H7 (cell line): ENCODE measurements around the gene LITAFD. TPM values are rescaled to one million over a fixed set of nuclear protein-coding genes. Genes with fewer than 3 reads are reported as not detected.
"Not testable (repeated sequence)": the region's sequence is repeated elsewhere in the genome, so short reads cannot be mapped to it uniquely, and the experiment has no call there.

ENCODE experiments used
- DNase-seq: peaks from one replicate; pipeline ENCODE4 v3.0.0; 2012
- H3K27me3 ChIP-seq: 2 replicates; pipeline ENCODE4 v1.6.0; 2011; ENCODE audit warnings: mild to moderate bottlenecking, low read length; ENCODE audit not compliant: control insufficient read depth, insufficient read depth
- H3K36me3 ChIP-seq: replicated peaks from 2 replicates; pipeline ENCODE4 v1.5.1; 2011; ENCODE audit warnings: low read length; ENCODE audit not compliant: control insufficient read depth, insufficient read depth
- H3K4me3 ChIP-seq: 2 replicates; pipeline ENCODE4 v1.5.1; 2011; ENCODE audit warnings: low read depth, mild to moderate bottlenecking, control low read depth, low read length, moderate library complexity; ENCODE audit not compliant: insufficient read depth
- total RNA-seq: library from RNA; depleted of rRNA; stranded (reverse); fragments of >200 nt; shearing (Covaris generic); gene quantifications from 2 replicates; pipeline ENCODE4 v1.2.3, GENCODE V29; 2014

Gene LITAFD
- total RNA-seq, 1 experiment from 2014 or later = not detected

DNA sequence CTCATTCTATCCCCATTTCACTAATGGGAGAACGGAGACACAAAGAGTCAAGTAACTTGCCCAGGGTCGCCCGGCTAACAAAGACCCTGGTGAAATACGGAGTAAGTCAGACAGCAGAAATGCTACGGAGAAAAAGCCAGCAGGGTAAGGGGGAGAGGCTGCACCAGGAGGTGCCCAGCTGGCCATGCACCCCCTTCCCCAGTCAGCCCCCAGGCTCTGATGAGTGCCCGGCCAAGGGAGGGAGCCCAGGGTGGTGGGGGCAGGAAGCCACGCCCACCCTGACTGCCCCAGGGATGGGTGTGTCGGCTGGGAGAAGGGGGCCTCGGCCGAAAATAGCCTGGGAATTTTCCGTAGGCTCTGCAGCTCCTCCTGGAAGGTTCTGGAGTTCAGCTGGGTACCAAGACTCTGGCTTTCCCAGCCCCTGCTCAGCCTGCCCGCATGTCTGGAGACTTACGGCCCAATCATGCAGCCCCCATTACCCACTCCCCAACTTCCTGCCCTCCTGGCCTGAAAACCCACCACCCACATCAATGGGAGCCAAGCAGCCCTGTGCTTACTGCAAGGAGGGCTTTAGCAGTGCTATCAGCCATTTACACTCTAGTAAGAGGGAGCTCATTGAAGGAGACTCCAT, 17.6 kb upstream of the LITAFD start:
- DNase-seq = peak; percentile 70
- H3K36me3 ChIP-seq = peaks cover 1% of the 10 kb centered on the region
- no peak overlapping the region for H3K4me3 ChIP-seq
- no peaks in the 10 kb centered on the region for H3K27me3 ChIP-seq

DNA sequence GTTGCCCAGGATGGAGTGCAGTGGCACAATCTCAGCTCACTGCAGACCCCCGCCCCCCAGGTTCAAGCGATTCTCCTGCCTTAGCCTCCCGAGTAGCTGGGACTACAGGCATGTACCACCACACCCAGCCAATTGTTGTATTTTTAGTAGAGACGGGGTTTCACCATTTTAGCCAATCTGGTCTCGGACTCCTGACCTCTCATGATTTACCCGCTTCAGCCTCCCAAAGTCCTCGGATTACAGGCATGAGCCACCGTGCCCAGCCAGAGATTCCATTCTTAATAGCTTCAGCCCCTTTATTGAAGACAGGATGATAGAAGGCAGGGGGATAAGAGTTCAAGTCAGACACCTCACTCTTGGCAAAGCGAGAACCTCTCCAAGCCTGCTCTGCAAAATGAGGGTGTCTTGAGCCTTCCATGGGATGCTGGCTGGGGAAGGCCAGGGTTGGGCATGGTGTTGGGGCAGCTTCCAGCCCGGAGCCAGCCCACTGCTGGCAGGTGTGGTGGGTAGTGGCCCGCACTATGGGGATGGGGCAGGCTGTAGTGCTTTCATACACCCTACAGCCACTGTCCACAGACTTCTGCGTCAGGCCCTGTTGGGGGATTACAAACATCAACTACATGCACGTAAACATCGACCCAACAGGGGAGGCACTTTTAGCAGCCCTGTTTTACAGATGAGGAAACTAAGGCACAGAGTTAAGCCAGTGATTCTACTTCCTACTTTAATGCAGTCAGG, 16.8 kb upstream of the LITAFD start:
- peaks cover 1% of the 10 kb centered on the region for H3K36me3 ChIP-seq
- no peaks in the 10 kb centered on the region for H3K27me3 ChIP-seq
- H3K4me3 ChIP-seq = no peak overlapping the region
- DNase-seq = no peak

DNA sequence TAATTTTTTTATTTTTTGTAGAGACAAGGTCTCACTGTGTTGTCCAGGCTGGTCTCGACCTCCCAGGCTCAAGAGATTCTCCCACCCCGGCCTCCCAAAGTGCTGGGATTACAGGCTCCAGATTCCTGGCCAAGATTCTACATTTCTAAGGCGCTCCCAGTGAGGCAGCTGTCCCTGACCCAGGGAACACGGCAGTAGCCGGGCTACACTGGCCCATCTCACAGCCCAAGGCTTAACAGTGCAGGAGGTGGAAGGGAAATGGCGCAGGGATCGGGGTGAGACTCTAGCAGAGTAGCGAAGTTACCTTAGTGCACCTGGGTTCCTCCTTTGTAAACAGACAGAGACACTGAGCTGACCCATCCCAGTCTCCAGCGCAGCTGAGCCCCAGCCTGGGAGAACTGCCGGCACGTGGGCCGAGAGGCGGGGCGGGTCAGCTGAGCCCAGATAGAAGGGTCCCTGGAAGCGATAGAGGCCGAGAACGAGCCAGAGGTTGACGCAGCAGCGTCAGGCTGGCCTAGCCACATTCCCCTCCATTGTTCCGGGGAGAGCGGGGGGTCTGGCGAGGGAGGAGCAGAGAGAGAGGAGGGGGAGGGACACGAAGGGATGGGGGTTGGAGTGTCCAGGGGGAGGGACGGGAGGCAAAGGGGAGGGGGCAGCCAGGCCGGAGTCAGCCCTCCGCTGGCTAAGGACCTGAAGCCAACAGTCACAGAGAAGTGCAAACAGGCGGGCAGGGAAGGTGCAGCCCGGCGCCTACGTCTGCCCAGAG, 15.8 kb upstream of the LITAFD start:
- Histone ChIP-seq H3K27me3 (no peaks in the 10 kb centered on the region), H3K4me3 (peak overlapping the region; percentile 83), H3K36me3 (peaks cover 1% of the 10 kb centered on the region)
- DNase-seq = peak; percentile 98

DNA sequence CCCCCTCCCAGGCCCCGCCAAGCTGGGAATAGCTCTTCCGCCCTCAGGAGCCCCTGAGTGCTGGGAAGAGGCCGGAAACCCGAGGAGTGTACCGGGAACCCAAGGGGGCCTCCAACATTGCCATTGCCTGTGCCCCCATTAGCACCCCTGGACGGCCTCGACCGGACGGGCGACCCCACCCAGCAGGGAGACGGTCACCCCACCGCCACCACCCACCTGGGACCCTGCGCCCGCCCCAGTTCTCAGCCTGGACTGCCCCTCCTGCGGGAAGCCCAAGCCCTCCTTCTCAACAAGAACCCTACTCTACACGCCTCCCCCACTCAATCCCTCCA, 15.3 kb upstream of the LITAFD start:
- DNase-seq = no peak
- H3K4me3 ChIP-seq = peak overlapping the region; percentile 83

DNA sequence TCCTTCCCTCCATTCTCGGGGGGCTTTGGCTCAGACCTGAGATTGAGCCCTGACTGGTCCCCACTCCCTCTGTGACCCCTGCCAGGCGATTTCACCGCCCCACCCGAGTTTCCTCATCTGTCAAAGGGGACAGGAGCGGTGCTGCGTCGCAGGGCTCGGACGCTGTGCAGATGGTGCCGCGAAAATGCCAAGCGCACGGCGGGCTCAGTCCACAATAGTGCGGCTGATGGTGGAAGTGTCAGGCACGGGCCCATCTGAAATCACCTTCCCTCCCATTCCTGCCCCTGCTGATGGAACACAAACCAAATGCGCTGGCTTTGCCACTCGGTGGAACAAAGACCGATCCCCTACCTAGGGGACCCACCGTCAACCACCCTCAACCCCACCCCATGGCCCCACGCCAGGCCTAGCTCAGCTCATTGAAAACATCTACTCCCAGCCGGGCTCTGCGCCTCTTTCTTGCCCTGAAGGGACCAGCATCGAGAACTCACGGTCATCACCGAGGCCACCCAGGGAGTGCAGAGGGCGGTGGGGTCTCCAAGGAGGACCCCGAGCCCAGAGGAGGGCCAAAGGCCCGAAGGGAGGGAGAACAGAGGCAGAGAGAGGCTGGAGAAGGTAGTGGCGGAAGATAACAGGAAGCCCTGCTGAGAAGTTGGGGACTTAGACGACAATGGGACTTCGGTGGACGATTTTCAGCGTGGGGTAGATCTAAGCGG, 14.8 kb upstream of the LITAFD start:
- DNase-seq = peak; percentile 75
- H3K36me3 ChIP-seq = peaks cover 1% of the 10 kb centered on the region
- peak overlapping the region; percentile 83 for H3K4me3 ChIP-seq
- no peaks in the 10 kb centered on the region for H3K27me3 ChIP-seq

More for the DNA sequence above, 15.3 kb upstream of the LITAFD start:
- H3K27me3 ChIP-seq = no peaks in the 10 kb centered on the region
- H3K36me3 ChIP-seq = peaks cover 1% of the 10 kb centered on the region

DNA sequence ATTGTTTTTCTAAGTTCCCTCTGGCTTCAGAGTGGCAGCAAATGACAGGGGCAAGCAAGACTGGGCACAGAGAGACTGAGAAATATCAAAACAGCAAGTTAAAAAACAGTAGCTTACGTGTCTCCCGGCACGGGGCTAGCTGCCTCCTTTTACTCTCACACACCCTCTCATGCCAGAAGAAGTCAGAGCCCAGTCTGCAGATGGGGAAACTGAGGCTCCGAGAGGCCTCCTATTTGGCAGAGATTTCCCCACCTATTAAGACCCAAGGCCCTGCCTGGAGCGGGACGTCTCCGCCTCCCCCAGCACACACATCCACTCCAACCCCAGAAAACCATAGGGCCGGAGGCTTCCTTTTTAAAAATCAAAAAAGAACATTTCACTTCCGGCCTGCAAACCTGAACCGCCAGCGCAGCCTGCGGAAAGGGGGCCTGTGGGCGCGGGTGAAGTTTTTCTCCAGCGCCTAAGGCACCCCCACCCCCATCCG, 14.2 kb upstream of the LITAFD start:
- H3K36me3 ChIP-seq = peaks cover 1% of the 10 kb centered on the region

DNA sequence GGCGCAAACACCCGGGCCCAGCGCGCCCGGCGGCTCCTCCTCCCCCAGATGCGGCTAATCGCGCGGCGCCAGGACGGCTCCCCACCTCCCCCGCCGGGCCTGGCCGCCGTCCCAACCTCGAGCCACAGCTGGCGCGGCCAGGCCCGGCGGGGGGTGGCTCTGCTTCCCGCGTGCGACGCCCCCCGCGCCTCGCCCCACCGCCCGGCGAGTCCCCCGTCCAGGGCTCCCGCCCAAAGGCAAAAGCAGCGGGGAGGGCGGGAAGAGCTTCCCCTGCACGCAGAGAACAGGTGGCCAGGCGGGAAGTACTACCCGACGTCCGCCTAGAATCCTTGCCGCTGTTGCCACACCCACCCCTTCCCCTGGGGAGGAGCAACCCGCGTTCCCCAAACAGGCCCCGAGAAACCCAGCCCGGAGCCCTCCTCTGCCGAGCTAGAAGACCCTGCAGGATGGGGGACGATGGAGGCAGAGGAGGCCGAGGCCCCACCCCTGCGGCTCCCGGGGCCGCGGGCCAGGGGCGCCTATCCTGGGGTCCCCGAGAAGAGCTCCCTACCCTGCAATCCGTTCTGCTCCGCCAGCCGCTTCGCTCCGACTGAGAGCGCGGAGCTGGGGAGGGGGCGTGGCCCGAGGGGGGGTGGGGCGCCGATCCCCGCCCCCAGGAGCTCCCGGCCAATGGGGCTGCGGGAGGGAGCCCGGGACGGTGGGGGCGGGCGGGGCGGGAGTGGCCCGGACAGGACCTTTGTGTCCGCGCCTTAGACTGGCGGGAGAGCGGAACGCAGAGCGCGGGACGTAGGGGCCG, 13.5 kb upstream of the LITAFD start, which contains the start of gene CARHSP1:
Gene CARHSP1, minus strand, starts transcription at position 591 of the 796 bp plus-strand sequence. CDS start 9,678 bp downstream, outside the sequence.
- no peaks in the 10 kb centered on the region for H3K27me3 ChIP-seq
- H3K4me3 ChIP-seq = peak within 1 kb of the TSS; percentile 83
- peak; percentile 100 for DNase-seq
- H3K36me3 ChIP-seq = peaks cover 1% of the 10 kb centered on the region

More for the DNA sequence above, 14.2 kb upstream of the LITAFD start:
- no peaks in the 10 kb centered on the region for H3K27me3 ChIP-seq
- no peak for DNase-seq
- peak overlapping the region; percentile 83 for H3K4me3 ChIP-seq

DNA sequence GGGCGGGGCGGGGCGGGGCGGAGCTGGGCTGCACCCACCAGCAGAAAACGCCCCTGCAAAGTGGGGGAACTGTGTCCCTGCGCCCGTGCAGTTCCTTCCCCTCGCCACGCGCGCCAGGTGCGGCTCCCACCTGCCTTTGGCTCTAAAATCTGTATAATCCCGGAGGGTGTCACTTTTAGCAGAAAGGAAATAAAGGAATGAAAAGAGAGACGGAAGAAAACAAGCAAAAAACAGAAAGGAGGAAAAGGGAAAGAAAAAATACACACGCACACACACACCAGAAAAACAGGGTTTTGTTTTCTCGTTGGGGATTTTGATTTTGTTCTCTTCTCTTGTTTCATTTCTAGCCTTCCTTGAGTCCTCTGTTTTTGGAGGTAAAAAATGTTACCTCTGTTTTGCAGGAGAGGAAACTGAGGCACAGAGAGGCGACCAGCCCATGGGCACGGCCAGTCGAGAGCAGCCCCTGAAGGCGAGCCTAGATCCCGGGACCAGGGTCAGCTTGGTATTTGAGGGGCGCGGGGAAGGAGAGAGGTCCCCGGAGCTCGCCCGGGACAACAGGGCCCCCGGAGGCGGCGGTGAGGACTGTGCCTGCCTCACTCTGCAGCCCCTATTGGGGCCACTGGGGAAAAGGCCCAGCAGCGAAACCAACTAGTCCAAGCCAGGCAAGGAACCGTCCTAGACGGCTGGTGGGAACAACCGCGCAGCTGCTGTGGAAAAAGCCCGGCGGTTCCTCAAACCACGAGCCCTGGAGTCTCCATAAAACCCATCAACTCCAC, 12.8 kb upstream of the LITAFD start:
- no peaks in the 10 kb centered on the region for H3K27me3 ChIP-seq
- peak overlapping the region; percentile 48 for H3K4me3 ChIP-seq
- DNase-seq = peak; percentile 90
- peaks cover 1% of the 10 kb centered on the region; the same call in 1 of the 2 replicates for H3K36me3 ChIP-seq

DNA sequence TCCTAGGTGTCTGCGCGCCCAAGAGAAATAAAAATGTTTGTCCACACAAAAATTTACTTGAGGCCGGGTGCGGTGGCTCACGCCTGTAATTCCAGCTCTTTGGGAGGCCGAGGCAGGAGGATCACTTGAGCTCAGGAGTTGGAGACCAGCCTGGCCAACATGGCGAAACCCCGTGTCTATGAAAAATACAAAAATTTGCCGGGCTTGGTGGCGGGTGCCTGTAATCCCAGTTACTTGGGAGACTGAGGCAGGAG, 12.2 kb upstream of the LITAFD start:
- not testable (repeated sequence) for H3K4me3 ChIP-seq, H3K27me3 ChIP-seq, H3K36me3 ChIP-seq, DNase-seq

DNA sequence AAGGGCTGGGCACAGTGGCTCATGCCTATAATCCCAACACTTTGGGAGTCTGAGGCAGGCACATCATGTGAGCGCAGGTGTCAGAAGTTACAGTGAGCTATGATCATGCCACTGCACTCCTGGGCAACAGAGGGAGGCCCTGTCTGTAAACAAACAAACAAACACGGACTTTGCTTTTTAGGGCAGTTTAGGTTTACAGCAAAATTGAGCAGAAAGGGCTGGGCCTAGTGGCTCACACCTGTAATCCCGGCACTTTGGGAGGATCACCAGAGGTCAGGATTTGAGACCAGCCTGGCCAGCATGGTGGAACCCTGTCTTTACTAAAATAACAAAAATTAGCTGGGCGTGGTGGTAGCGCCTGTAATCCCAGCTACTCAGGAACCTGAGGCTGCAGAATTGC, 10.1 kb upstream of the LITAFD start:
- no peaks in the 10 kb centered on the region for H3K27me3 ChIP-seq

DNA sequence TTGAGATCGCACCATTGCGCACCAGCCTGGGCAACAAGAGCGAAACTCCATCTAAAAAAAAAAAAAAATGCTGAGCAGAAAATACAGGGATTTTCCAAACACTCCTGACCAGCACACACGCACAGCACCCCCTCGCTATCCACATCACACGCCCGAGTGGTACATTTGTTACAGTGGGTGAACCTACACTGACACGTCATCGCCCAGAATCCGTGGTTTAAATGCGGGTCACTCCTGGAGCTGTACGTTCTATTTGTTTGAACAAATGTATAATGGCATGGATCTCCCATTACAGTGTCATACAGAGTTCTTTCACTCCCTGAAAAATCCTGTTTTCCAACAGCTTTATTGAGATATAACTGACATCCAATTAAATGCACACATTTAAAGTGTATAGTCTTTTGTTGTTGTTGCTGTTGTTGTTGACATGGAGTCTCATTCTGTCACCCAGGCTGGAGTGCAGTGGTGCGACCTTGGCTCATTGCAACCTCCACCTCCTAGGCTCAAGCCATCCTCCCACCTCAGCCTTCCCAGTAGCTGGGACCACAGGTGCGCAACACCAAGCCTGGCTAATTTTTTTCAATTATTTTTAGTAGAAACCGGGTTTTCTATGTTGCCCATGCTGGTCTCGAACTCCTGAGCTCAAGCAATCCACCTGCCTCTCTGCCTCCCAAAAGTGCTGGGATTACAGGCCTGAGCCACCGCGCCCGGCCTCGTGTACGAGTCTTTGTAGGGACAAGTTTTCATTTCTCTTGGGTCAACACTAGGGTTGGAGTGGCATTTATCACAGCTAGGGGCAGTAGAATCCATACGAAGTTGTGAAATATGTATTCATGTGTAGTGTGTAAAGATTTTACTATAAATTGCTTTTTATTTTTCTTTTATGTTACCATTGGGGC, 8.9 kb upstream of the LITAFD start:
- no peaks in the 10 kb centered on the region for H3K36me3 ChIP-seq
- no peak for DNase-seq
- H3K4me3 ChIP-seq = no peak overlapping the region
- H3K27me3 ChIP-seq = no peaks in the 10 kb centered on the region

More for the DNA sequence above, 10.1 kb upstream of the LITAFD start:
- DNase-seq = no peak
- no peak overlapping the region for H3K4me3 ChIP-seq
- no peaks in the 10 kb centered on the region; the same call in 1 of the 2 replicates for H3K36me3 ChIP-seq

DNA sequence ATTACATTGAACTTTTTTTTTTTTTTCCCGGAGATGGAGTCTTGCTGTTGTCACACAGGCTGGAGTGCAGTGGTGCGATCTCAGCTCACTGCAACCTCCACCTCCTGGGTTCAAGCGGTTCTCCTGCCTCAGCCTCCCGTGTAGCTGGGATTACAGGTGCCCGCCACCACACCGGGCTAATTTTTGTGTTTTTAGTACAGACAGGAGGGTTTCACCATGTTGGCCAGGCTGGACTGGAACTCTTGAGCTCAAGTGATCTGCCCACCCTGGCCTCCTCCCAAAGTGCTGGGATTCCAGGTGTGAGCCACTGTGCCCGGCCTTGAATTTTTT, 8.3 kb upstream of the LITAFD start:
- DNase-seq, H3K36me3 ChIP-seq, H3K27me3 ChIP-seq, H3K4me3 ChIP-seq: not testable (repeated sequence)
